NT2/D1 (cell line): ENCODE data around the gene RAB3C.

Experiments
- SUZ12 ChIP-seq: IDR thresholded peaks from 2 replicates; pipeline ENCODE4 v1.6.1; 2011; ENCODE audit not compliant: insufficient read length, insufficient read depth; ENCODE audit errors: extremely low read depth
- YY1 ChIP-seq: IDR thresholded peaks from 2 replicates; pipeline ENCODE4 v1.6.1; 2011; ENCODE audit not compliant: insufficient read length, insufficient read depth
- ZNF274 ChIP-seq: IDR thresholded peaks from 2 replicates; pipeline ENCODE4 v1.6.1; 2011; ENCODE audit warnings: mild to moderate bottlenecking, low read depth, low read length

GRCh38 chr5:58793888-58794657, 211.2 kb downstream of the RAB3C start:
- TF ChIP-seq YY1: no peak
- TF ChIP-seq ZNF274: no peak
- TF ChIP-seq SUZ12: no peak
